Glutamatergic neuron (in vitro differentiated cells): ENCODE data around the gene SRPK3. TPM values are rescaled to one million over a fixed set of nuclear protein-coding genes. Genes with fewer than 3 reads are reported as not detected.

Experiments
- DNase-seq: peaks from one replicate; pipeline ENCODE4 v3.0.0; 2022
- H3K27ac Mint-ChIP-seq: one replicate; pipeline ENCODE4 v1.8.0; 2020; ENCODE audit warnings: mild to moderate bottlenecking, mixed read lengths, inconsistent platforms; ENCODE audit not compliant: unreplicated experiment
- H3K27me3 Mint-ChIP-seq: one replicate; pipeline ENCODE4 v1.8.0; 2020; ENCODE audit warnings: mild to moderate bottlenecking, moderate library complexity, mixed read lengths, inconsistent platforms; ENCODE audit not compliant: unreplicated experiment
- H3K36me3 Mint-ChIP-seq: one replicate; pipeline ENCODE4 v1.8.0; 2020; ENCODE audit warnings: mild to moderate bottlenecking, mixed read lengths, inconsistent platforms; ENCODE audit not compliant: unreplicated experiment
- H3K4me1 Mint-ChIP-seq: one replicate; pipeline ENCODE4 v1.8.0; 2020; ENCODE audit warnings: mild to moderate bottlenecking, low read depth, mixed read lengths, inconsistent platforms; ENCODE audit not compliant: unreplicated experiment
- H3K4me3 Mint-ChIP-seq: one replicate; pipeline ENCODE4 v1.8.0; 2020; ENCODE audit warnings: mild to moderate bottlenecking, mixed read lengths, inconsistent platforms; ENCODE audit not compliant: unreplicated experiment
- H3K9me3 Mint-ChIP-seq: one replicate; pipeline ENCODE4 v1.8.0; 2020; ENCODE audit warnings: mild to moderate bottlenecking, moderate library complexity, mixed read lengths, inconsistent platforms; ENCODE audit not compliant: unreplicated experiment
- CTCF ChIP-seq: fragments of 200-600 bp; sonication (generic); IDR thresholded peaks from one replicate; pipeline ENCODE4 v1.5.0; 2021; ENCODE audit not compliant: partially characterized antibody, unreplicated experiment
- total RNA-seq: library from RNA; stranded (reverse); fragmentation: NEBNext Ultra II Directional; extraction: Animal tissue kit (Norgen Biotek cat#: 25700); gene quantifications from one replicate; pipeline ENCODE4 v1.2.1, GENCODE V29; 2021; ENCODE audit not compliant: unreplicated experiment

SRPK3 gene
- total RNA-seq, 1 donor from 2014 or later, result not detected

- no peak overlapping the region for H3K27ac Mint-ChIP-seq
- no peaks in the 10 kb centered on the region for H3K36me3 Mint-ChIP-seq
- no peaks in the 10 kb centered on the region for H3K27me3 Mint-ChIP-seq
- no peaks in the 10 kb centered on the region for H3K4me1 Mint-ChIP-seq
- TF ChIP-seq CTCF, result no peak
- no peaks in the 10 kb centered on the region for H3K9me3 Mint-ChIP-seq
- peak; percentile 11 for DNase-seq
- H3K4me3 Mint-ChIP-seq, result no peak overlapping the region
These were observed 4.2 kb upstream of the SRPK3 start for GRCh38 chrX:153776611-153777045.

- TF ChIP-seq CTCF, result no peak
- Mint-ChIP-seq H3K4me1 (no peaks in the 10 kb centered on the region), H3K36me3 (no peaks in the 10 kb centered on the region), H3K27ac (no peak overlapping the region), H3K27me3 (no peaks in the 10 kb centered on the region), H3K9me3 (no peaks in the 10 kb centered on the region), H3K4me3 (no peak overlapping the region)
- DNase-seq, result no peak
These were observed 3.4 kb upstream of the SRPK3 start for GRCh38 chrX:153777261-153778090.

- H3K36me3 Mint-ChIP-seq, result no peaks in the 10 kb centered on the region
- H3K4me1 Mint-ChIP-seq, result no peaks in the 10 kb centered on the region
- peak; percentile 0 for DNase-seq
- no peak overlapping the region for H3K4me3 Mint-ChIP-seq
- TF ChIP-seq CTCF, result no peak
- H3K9me3 Mint-ChIP-seq, result no peaks in the 10 kb centered on the region
- no peak overlapping the region for H3K27ac Mint-ChIP-seq
- no peaks in the 10 kb centered on the region for H3K27me3 Mint-ChIP-seq
These were observed 2.7 kb upstream of the SRPK3 start for GRCh38 chrX:153778181-153778580.

- TF ChIP-seq CTCF, result no peak
- Mint-ChIP-seq H3K9me3 (no peaks in the 10 kb centered on the region), H3K4me3 (no peak overlapping the region), H3K27me3 (no peaks in the 10 kb centered on the region), H3K27ac (no peak overlapping the region), H3K4me1 (no peaks in the 10 kb centered on the region), H3K36me3 (no peaks in the 10 kb centered on the region)
- peak; percentile 6 for DNase-seq
These were observed 2.1 kb upstream of the SRPK3 start for GRCh38 chrX:153778684-153779101.
